Mucosa of gallbladder (tissue), 1 donor: ENCODE measurements around the gene ETV7. TPM values are rescaled to one million over a fixed set of nuclear protein-coding genes. Genes with fewer than 3 reads are reported as not detected.
"Not testable (repeated sequence)": the region's sequence is repeated elsewhere in the genome, so short reads cannot be mapped to it uniquely, and the experiment has no call there.

Experiments
- DNase-seq: peaks from one replicate; pipeline ENCODE4 v3.0.0-alpha.2; 2020; ENCODE audit warnings: low spot score
- total RNA-seq: library from RNA; stranded (reverse); gene quantifications from one replicate; pipeline ENCODE4 v1.2.1, GENCODE V29; 2021
- donor health status: DM: no; HTN: no; CAD: no.

Gene ETV7
- total RNA-seq, 1 donor from 2014 or later = 2.5 TPM

DNA sequence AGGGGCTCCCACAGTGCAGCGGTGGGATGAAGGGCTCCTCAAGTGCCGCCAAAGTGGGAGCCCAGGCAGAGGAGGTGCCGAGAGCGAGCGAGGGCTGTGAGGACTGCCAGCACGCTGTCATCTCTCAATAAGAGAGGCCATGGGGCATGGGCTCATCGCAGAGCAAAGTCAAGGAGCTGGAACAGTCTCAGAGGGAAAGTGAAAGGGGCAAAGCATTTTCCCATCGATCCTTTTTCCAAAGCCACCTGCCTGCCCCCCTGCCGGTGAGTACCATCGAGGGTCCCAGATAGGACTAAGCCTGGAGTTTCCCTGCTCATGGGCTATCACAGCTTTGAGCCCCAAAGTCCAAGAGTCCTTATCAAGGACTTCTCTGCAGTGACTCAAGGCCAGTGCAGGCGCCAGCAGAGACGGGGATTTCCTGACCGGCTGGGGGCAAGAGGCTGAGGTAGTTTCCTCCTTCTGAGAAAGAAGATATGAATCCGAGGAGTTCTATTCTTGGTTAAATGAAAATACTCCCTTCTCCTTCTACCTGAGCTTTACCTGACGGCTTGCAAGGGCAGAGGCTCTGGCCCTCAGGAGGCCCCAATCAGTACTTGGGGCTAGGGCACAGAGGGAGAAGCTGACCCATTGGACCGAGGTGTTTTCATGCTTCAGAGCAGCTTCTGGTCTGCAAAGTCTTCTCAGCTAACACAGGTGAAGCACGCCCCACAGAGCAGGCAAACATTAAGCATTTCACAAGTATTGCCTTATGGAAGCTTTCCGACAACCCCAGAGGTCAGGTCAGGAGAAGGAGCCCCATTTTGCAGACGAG is 22.6 kb downstream of the ETV7 start:
- no peak for DNase-seq

DNA sequence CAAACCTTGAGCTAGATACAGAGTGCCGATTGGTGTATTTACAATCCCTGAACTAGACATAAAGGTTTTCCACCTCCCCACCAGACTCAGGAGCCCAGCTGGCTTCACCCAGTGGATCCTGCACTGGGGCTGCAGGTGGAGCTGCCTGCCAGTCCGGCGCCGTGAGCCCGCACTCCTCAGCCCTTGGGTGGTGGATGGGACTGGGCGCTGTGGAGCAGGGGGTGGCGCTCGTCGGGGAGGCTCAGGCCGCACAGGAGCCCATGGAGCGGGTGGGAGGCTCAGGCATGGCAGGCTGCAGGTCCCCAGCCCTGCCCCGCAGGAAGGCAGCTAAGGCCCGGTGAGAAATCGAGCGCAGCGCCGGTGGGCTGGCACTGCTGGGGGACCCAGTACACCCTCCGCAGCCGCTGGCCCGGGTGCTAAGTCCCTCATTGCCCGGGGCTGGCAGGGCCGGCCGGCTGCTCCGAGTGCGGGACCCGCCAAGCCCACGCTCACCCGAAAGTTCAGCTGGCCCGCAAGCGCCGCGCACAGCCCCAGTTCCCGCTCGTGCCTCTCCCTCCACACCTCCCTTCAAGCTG is 23.3 kb downstream of the ETV7 start:
- DNase-seq = not testable (repeated sequence)

GRCh38 chr6:36363371-36363752 is 24.1 kb downstream of the ETV7 start:
- not testable (repeated sequence) for DNase-seq

GRCh38 chr6:36362551-36363370 is 24.7 kb downstream of the ETV7 start:
- DNase-seq = no peak

GRCh38 chr6:36361071-36361470 is 26.4 kb downstream of the ETV7 start:
- no peak for DNase-seq

DNA sequence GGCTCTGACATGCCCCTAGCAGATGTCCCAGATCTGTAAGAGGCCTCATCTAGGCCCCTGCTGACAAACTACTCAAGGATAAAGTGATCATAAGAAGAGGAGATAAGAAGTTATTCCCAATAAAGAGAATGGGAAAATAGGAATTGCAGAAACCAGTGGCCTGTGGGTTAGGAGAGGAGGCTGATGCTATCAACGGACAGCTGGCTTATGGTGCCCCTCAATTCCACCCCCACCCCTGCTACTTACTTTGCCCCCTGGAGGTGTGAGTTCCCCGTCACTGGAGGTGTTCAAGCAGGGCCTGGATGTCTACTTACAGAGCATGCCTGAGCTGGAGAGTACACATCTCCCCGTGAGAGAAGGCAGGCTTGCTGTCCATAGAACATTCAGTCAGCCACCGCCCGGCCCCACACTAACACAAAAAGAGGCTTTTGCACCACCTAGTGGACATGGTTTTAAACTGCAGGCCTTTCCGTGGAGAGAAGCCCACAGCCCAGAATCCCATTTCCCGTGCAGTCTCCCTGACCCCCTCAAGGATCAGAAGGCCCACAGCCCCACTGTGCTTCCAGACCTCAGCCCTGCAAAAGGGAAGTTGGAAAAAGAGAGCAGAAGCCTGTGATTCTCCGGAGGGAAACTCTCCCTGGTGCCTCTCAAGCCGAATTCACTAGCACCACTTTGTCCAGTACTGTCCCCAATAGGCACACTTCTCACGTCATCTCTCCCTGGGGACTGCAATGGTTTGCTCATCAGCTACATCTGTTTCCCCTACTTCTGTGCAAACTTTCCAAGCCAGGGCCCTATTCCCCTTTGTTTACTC is 27.0 kb downstream of the ETV7 start:
- DNase-seq = peak; percentile 82

GRCh38 chr6:36358226-36358915 is 29.1 kb downstream of the ETV7 start:
- no peak for DNase-seq

GRCh38 chr6:36357872-36358225 is 29.6 kb downstream of the ETV7 start:
- peak; percentile 41 for DNase-seq

DNA sequence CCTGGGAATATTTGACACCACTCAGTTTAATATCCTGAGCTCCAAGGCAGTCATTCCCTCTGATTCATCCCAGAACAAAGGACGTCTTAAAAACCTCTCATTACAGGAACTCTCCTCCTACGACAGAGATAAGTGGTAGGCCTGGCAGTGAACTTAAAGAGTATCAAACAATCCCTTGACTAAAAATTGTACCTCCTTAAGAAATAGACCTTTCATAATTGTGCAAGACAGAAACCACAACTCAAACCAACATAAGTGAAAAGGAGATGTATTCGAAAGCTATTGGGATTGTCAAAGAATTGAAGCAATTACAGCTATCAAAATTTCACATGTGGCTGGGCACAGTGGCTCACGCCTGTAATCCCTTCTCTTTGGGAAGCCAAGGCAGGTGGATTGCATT is 31.6 kb downstream of the ETV7 start:
- DNase-seq = no peak

GRCh38 chr6:36353411-36353915 is 34.0 kb downstream of the ETV7 start:
- no peak for DNase-seq

GRCh38 chr6:36352477-36353157 is 34.9 kb downstream of the ETV7 start:
- DNase-seq = no peak

DNA sequence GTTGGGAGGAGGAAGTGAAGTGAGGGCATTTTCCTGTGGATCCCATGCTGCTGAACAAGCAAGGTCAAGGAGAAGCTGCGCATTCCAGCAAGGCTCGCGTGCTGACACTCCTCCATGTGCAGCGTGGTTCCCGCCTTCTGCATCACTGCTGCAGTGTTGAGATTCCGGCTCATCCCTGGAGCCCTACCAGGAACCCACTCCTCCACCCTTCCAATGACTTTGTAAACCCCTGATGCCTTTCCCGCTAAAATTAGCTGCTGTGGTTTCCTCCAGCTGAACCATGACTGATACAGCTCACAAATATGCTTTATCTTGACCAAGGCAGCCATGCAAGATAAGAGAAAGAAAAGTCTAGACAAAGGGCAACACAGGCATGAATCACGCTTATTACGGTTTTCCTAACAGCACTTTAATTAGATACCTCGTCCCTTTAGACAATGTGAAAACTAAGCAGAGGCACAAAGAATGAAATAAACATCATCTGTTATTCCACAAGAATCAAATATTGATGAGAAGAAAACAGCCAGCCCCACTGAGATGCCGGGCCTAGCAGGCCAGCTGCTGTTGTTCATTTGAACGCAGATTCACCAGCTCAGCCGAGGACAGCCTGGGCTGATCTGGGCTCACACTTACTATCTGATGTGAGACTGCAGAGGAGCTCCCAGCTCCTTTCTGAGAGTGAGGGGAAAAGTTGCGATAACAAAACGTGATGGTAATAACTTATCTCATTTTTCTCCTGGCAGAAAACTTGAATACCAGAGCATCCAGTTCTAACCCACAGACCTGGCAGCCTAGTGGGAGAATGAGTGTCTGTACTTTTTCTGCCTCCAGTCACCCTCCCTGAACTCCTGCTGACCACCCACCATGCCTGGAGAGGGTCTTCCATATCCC is 36.5 kb downstream of the ETV7 start:
- DNase-seq = peak; percentile 40

DNA sequence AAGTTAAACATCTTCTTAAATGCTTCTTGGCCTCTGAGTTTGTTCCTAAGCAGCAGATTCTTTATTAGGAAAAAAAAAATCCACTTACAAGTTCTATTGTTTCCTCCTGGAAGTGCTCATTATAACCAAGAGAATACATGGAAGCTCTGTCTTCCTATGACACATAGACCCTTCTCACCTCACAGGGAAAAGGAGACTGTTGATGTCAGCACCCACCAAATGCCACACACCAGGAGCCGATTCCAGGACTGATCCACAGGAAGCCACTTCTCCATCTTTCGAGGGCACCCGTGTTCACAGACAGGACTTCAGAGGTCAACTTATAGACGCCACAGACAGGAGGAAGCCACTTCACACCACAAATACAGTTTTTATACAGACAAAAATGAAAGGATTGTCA is 37.4 kb downstream of the ETV7 start:
- DNase-seq = no peak

GRCh38 chr6:36349240-36349639 is 38.2 kb downstream of the ETV7 start:
- peak; percentile 83 for DNase-seq

- DNase-seq = no peak
Measured at GRCh38 chr6:36347621-36348020, 39.8 kb downstream of the ETV7 start.

- DNase-seq = no peak
Measured at GRCh38 chr6:36346486-36347273, 40.8 kb downstream of the ETV7 start.

DNA sequence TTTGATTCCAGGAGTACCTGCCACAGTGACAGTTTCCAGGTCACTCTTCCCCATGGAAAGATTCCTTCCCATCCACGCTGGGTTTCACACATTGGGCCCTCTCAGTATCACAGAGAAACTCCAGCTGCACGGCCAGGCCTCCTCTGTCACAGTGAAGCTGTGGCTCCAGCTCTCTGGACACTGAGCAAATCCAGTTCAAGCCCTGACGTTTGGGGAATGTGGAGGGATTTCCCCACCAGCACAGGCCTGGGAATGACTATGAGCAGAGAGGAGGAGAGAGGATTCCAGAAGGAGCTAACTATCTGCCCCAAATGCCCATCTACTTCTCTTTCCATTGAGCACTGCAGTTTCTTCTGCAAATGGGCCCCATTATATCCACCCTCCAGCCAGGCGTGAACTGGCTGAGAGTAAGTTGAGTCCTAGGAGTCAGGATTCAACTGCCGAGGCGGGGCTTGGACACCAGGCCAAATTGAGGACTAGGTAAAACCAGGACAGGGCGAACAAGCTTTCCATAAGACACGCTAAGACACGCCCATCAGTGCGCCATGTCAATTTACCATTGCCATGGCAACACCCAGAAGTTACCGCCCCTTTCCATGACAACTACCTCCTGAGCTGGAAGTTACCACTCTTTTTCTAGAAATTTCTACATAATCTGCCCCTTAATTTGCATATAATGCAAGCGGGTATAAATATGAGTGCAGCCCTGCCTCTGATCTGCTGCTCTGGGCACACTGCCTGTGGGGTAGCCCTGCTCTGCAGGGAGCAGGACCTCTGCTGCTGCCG is 41.6 kb downstream of the ETV7 start:
- DNase-seq = no peak
